ENCODE measurements around the gene GALNT17. TPM values are rescaled to one million over a fixed set of nuclear protein-coding genes. Genes with fewer than 3 reads are reported as not detected.

The GALNT17 gene
- total RNA-seq, 3 donors from 2014 or later = 0.69 to 17.3 (median 1.6) TPM

DNA sequence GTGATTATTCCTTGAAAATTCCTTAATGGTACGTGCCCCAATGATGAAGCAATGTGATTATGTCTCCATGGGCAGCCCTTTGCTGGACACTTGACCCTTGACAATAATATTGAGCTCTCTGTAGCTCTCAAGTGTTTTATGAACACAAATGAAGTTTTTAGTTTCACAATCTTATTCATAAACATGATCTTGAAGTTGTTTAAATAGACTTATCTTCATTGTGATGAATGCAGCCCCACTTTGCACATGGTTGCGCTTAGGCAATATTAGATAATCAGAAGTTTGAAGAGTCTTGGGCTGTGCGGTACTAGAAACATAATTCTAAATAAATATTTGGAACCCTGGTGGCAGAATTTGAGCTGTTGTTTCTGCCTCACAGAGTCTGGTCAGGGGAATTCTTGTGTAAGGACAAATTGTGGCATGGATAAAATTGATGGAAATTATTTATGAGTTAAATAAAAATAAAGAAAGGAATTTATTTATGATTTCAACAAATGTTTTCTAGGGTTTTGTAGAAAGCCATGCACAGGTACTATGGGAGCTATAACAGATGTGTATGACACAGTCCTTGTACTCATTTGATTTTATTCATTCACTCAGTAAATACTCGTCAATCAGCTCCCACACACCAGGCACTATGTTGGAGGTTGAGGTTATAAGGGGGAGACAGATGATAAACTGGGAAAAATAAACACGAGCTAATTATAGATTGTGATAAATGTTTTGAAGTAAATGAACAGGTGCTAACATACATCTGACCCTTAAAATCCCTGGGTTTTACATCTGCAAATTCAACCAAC lies 217.9 kb downstream of the GALNT17 start:
- no peak for ATAC-seq
- H3K9me3 ChIP-seq = peaks cover 55% of the 10 kb centered on the region
- no peaks in the 10 kb centered on the region for H3K36me3 ChIP-seq (ENCODE audit: low read depth)
- intact Hi-C loops (cut with DNase I, micrococcal nuclease) = no loop called here
- DNase-seq = no peak
- H3K4me3 ChIP-seq = no peak overlapping the region
- TF ChIP-seq, protein P1, sequence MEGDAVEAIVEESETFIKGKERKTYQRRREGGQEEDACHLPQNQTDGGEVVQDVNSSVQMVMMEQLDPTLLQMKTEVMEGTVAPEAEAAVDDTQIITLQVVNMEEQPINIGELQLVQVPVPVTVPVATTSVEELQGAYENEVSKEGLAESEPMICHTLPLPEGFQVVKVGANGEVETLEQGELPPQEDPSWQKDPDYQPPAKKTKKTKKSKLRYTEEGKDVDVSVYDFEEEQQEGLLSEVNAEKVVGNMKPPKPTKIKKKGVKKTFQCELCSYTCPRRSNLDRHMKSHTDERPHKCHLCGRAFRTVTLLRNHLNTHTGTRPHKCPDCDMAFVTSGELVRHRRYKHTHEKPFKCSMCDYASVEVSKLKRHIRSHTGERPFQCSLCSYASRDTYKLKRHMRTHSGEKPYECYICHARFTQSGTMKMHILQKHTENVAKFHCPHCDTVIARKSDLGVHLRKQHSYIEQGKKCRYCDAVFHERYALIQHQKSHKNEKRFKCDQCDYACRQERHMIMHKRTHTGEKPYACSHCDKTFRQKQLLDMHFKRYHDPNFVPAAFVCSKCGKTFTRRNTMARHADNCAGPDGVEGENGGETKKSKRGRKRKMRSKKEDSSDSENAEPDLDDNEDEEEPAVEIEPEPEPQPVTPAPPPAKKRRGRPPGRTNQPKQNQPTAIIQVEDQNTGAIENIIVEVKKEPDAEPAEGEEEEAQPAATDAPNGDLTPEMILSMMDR (IDR thresholded peaks at IDR 0.05) = no peak
- H3K4me1 ChIP-seq (ENCODE audit: low read depth) = no peaks in the 10 kb centered on the region

DNA sequence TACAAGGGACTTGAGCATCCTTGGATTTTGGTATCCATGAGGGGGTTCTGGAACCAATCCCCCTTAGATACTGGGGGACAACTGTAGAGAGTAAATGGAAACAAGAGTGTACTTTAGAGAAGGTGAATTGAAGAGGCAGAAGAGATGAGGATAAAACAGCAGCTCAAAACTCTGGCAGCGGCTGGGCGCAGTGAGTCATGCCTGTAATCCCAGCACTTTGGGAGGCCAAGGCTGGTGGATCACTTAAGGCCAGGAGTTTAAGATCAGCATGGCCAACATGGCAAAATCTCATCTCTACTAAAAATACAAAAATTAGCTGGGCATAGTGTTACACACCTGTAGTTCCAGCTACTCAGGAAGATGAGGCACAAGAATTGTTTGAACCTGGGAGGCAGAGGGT lies 218.7 kb downstream of the GALNT17 start:
- Histone ChIP-seq H3K36me3 (ENCODE audit: low read depth) (no peaks in the 10 kb centered on the region), H3K4me3 (no peak overlapping the region), H3K9me3 (peaks cover 48% of the 10 kb centered on the region), H3K4me1 (ENCODE audit: low read depth) (no peaks in the 10 kb centered on the region)
- DNase-seq = no peak
- no peak for ATAC-seq
- TF ChIP-seq, protein P1 (IDR thresholded peaks at IDR 0.05) = no peak
- intact Hi-C loops (cut with DNase I, micrococcal nuclease) = no loop called here

DNA sequence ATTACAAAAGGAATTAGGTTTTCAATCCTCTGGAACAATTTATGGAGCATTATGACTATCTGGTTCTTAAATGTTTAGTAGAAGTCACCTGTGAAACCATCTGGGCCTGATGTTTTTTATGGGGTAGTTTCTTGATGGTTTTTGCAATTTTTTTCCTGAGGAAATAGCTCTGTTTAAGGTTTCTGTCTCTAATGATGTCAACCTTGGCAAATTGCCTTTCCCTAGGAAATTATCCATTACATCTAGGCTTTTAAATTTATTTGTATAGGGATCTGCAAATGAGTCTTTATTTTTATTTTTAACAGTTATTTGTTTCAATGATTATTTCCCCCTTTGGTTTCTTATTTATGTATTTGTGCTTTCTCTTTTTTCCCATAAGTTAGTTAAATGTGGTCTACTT lies 222.8 kb downstream of the GALNT17 start:
- DNase-seq (no peak), ATAC-seq (no peak)
- H3K9me3 ChIP-seq = peaks cover 55% of the 10 kb centered on the region
- H3K36me3 ChIP-seq (ENCODE audit: low read depth) = no peaks in the 10 kb centered on the region
- H3K4me3 ChIP-seq = no peak overlapping the region
- TF ChIP-seq, protein P1 (IDR thresholded peaks at IDR 0.05) = no peak
- intact Hi-C loops (cut with DNase I, micrococcal nuclease) = no loop called here
- H3K4me1 ChIP-seq (ENCODE audit: low read depth) = no peaks in the 10 kb centered on the region

DNA sequence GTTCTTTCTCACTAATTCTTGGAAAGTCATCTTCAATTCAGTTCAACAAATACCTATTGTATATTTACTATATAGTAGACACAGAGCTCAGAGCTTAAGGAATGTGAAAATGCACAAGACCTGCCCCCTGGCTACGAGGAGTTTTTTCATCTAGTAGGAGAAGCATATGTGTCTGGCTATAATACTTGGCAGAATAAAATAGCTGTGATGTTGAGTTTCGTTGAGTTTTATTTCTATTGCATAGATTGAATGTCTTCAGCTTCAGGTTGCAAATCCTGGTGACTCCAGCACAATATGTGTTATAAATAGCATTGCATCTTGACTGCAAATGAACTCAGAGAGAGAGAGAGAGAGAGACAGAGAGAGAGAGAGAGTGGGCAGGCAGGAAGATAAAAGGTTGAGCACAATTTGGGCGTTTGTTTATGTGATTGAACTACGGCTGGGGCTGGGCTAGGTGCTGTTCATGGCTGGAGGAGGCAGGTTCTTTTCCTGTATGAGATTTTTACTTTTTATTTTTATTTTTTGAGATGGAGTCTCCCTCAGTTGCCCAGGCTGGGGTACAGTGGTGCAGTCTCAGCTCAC lies 229.6 kb downstream of the GALNT17 start:
- ATAC-seq (no peak), DNase-seq (no peak)
- H3K9me3 ChIP-seq = peaks cover 71% of the 10 kb centered on the region
- intact Hi-C loops (cut with DNase I, micrococcal nuclease) = no loop called here
- H3K4me1 ChIP-seq (ENCODE audit: low read depth) = no peaks in the 10 kb centered on the region
- TF ChIP-seq, protein P1 (IDR thresholded peaks at IDR 0.05) = no peak
- no peaks in the 10 kb centered on the region for H3K36me3 ChIP-seq (ENCODE audit: low read depth)
- H3K4me3 ChIP-seq = no peak overlapping the region

DNA sequence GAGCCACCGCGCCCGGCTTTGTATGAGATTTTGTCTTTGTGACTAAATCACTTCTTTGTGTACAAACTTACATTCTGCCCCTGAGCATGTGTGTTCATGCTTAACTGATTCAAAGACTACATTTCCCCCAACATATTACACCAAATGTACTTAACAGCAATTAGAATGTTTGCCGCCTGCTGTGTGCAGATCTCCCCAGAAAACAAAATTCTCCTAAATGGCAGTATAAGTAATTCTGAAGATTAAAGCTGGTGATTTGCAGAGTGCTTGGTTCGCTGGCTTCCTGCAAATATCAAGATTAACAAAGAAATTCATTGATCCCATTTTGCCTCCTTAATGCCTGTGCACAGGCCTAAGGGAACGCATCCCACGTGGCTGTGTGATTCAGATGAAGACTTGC lies 230.3 kb downstream of the GALNT17 start:
- Histone ChIP-seq H3K9me3 (peaks cover 66% of the 10 kb centered on the region), H3K36me3 (ENCODE audit: low read depth) (no peaks in the 10 kb centered on the region), H3K4me3 (no peak overlapping the region), H3K4me1 (ENCODE audit: low read depth) (no peaks in the 10 kb centered on the region)
- intact Hi-C loops (cut with DNase I, micrococcal nuclease) = no loop called here
- ATAC-seq = no peak
- TF ChIP-seq, protein P1 (IDR thresholded peaks at IDR 0.05) = no peak
- DNase-seq = no peak
